T-helper 1 cell treated with Interleukin-12 subunit alpha and Interleukin-12 subunit beta and Interleukin-4 antibody, amounts not matched to agents 30 ng/mL and 1 ng/mL, for 36 hours (primary cell): Measurements from ENCODE around the gene GLRX3. TPM values are rescaled to one million over a fixed set of nuclear protein-coding genes. Genes with fewer than 3 reads are reported as not detected.

Experiments
- intact Hi-C: fragments of 100-400 bp; cut with micrococcal nuclease; formaldehyde crosslinking; loops from one replicate; pipeline ENCODE4 v1.15.1; 2024
- total RNA-seq: library from RNA; stranded (reverse); gene quantifications from 2 replicates; pipeline ENCODE4 v1.2.3, GENCODE V29; 2022

GLRX3 gene
- total RNA-seq, 1 donor from 2014 or later, result 75.1 TPM

- intact Hi-C loops, result no loop called here
Observed at GRCh38 chr10:130185591-130185990, 49.4 kb downstream of the GLRX3 start.

GRCh38 chr10:130188195-130189175, 52.3 kb downstream of the GLRX3 start:
- intact Hi-C loops, result no loop called here

- intact Hi-C loops, result loop anchor here (1.0 to 10.0 kb wide), 7 partner anchors 10 to 1686 kb away; partner anchors contain the start of genes C10orf143 and MGMT
Observed at GRCh38 chr10:130189608-130190054, 53.4 kb downstream of the GLRX3 start.

GRCh38 chr10:130190055-130190736, 54.0 kb downstream of the GLRX3 start:
- intact Hi-C loops, result loop anchor here (1.0 to 10.0 kb wide), 7 partner anchors 11 to 1685 kb away; partner anchors contain the start of genes C10orf143 and MGMT

GRCh38 chr10:130190737-130191115, 54.5 kb downstream of the GLRX3 start:
- intact Hi-C loops, result loop anchor here (1.0 to 10.0 kb wide), 7 partner anchors 11 to 1685 kb away; partner anchors contain the start of genes C10orf143 and MGMT

- intact Hi-C loops, result loop anchor here (5.0 to 10.0 kb wide), 3 partner anchors 143 to 1596 kb away; partner anchors contain the start of gene MGMT
Observed at GRCh38 chr10:130191380-130191779, 55.2 kb downstream of the GLRX3 start.

GRCh38 chr10:130192276-130192848, 56.2 kb downstream of the GLRX3 start:
- intact Hi-C loops, result loop anchor here (5.0 to 10.0 kb wide), 3 partner anchors 142 to 1595 kb away; partner anchors contain the start of gene MGMT

GRCh38 chr10:130193033-130193432, 56.8 kb downstream of the GLRX3 start:
- intact Hi-C loops, result loop anchor here (5.0 to 10.0 kb wide), 3 partner anchors 142 to 1594 kb away; partner anchors contain the start of gene MGMT

- intact Hi-C loops, result loop anchor here (5.0 to 10.0 kb wide), 3 partner anchors 141 to 1594 kb away; partner anchors contain the start of gene MGMT
Observed at GRCh38 chr10:130193493-130194193, 57.5 kb downstream of the GLRX3 start.

GRCh38 chr10:130194194-130194990, 58.2 kb downstream of the GLRX3 start:
- intact Hi-C loops, result loop anchor here (5.0 to 10.0 kb wide), 3 partner anchors 140 to 1593 kb away; partner anchors contain the start of gene MGMT

GRCh38 chr10:130194991-130195645, 58.9 kb downstream of the GLRX3 start:
- intact Hi-C loops, result loop anchor here (5.0 to 10.0 kb wide), 3 partner anchors 140 to 1592 kb away; partner anchors contain the start of gene MGMT

- intact Hi-C loops, result loop anchor here (10.0 kb wide), 1 partner anchor 139 kb away; no protein-coding TSS in a partner anchor
Observed at GRCh38 chr10:130195746-130196294, 59.6 kb downstream of the GLRX3 start.

- intact Hi-C loops, result loop anchor here (10.0 kb wide), 1 partner anchor 138 kb away; no protein-coding TSS in a partner anchor
Observed at GRCh38 chr10:130196511-130197487, 60.6 kb downstream of the GLRX3 start.

GRCh38 chr10:130198651-130199050, 62.5 kb downstream of the GLRX3 start:
- intact Hi-C loops, result loop anchor here (10.0 kb wide), 1 partner anchor 136 kb away; no protein-coding TSS in a partner anchor

- intact Hi-C loops, result no loop called here
Observed at GRCh38 chr10:130200179-130201042, 64.2 kb downstream of the GLRX3 start.

- intact Hi-C loops, result no loop called here
Observed at GRCh38 chr10:130201043-130201380, 64.8 kb downstream of the GLRX3 start.
